Body of pancreas (tissue), 4 donors: Measurements from ENCODE around the gene DGCR8.
"Not testable (repeated sequence)": the region's sequence is repeated elsewhere in the genome, so short reads cannot be mapped to it uniquely, and the experiment has no call there.

Experiments
- CTCF ChIP-seq, 7 experiments: fragments of 450-650 bp in 4 of 7; fragments of 200-600 bp in 3 of 7; sonication (generic) in 3 of 7; IDR thresholded peaks; one replicate each; pipeline ENCODE4 v1.5.1; 2016 to 2019; ENCODE audit warnings: antibody characterized with exemption in 7 of 7
- POLR2A ChIP-seq, 3 donors: fragments of 450-650 bp; IDR thresholded peaks; one replicate each; pipeline ENCODE4 v1.6.1; 2016; ENCODE audit warnings: antibody characterized with exemption in 3 of 3, mild to moderate bottlenecking in 2 of 3

- TF ChIP-seq CTCF, POLR2A (IDR thresholded peaks at IDR 0.05): not testable (repeated sequence)
Measured at GRCh38 chr22:20067384-20067682, 12.7 kb upstream of the DGCR8 start.
